NB4 (cell line): ENCODE measurements around the gene CSPG5.

Source experiments
- DNase-seq: peaks from one replicate; pipeline ENCODE4 v3.0.0; 2010; ENCODE audit warnings: low read depth
- H3K4me3 ChIP-seq: one replicate; pipeline ENCODE4 v1.5.1; 2011; ENCODE audit warnings: mild to moderate bottlenecking, low read depth, low read length, moderate library complexity
- MAX ChIP-seq: IDR thresholded peaks from 2 replicates; pipeline ENCODE4 v1.6.1; 2011; ENCODE audit warnings: low read depth, low read length
- MYC ChIP-seq: IDR thresholded peaks from 2 replicates; pipeline ENCODE4 v1.6.1; 2011; ENCODE audit warnings: low read depth, low read length
- POLR2A ChIP-seq: IDR thresholded peaks from 2 replicates; pipeline ENCODE4 v1.6.1; 2011; ENCODE audit warnings: mild to moderate bottlenecking; ENCODE audit not compliant: insufficient read length; ENCODE audit errors: extremely low read depth
- TF ChIP-seq, protein P1 (sequence below): IDR thresholded peaks from one replicate; pipeline ENCODE4 v1.5.1; 2012; ENCODE audit warnings: low read depth, low read length

Gene CSPG5

GRCh38 chr3:47605652-47606051, 27.0 kb upstream of the CSPG5 start:
- DNase-seq: no peak
- no peak overlapping the region for H3K4me3 ChIP-seq
- no peak for TF ChIP-seq MAX
- no peak for TF ChIP-seq MYC
- no peak for TF ChIP-seq POLR2A
- TF ChIP-seq, protein P1, sequence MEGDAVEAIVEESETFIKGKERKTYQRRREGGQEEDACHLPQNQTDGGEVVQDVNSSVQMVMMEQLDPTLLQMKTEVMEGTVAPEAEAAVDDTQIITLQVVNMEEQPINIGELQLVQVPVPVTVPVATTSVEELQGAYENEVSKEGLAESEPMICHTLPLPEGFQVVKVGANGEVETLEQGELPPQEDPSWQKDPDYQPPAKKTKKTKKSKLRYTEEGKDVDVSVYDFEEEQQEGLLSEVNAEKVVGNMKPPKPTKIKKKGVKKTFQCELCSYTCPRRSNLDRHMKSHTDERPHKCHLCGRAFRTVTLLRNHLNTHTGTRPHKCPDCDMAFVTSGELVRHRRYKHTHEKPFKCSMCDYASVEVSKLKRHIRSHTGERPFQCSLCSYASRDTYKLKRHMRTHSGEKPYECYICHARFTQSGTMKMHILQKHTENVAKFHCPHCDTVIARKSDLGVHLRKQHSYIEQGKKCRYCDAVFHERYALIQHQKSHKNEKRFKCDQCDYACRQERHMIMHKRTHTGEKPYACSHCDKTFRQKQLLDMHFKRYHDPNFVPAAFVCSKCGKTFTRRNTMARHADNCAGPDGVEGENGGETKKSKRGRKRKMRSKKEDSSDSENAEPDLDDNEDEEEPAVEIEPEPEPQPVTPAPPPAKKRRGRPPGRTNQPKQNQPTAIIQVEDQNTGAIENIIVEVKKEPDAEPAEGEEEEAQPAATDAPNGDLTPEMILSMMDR: no peak

DNA sequence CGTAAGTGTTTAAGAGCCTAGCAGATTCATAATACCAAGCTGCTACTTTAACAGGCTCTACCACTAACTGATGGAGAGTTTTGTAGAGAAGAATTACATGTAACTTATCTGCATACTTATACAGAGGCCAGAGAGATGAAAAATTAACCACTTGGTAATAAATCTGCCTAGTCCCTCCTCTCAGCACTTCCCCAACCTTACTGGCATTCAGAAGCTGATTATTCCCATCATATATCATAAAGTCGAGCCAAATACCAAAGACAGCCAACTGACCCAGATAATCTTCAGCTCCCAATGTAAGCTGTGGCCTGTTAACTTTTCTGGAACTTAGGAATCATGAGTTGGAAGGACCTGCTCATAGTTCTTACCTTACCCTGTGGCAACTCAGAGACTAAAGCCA, 25.5 kb upstream of the CSPG5 start:
- no peak overlapping the region for H3K4me3 ChIP-seq
- TF ChIP-seq MYC: no peak
- no peak for TF ChIP-seq MAX
- TF ChIP-seq, protein P1: no peak
- no peak for TF ChIP-seq POLR2A
- DNase-seq: no peak

DNA sequence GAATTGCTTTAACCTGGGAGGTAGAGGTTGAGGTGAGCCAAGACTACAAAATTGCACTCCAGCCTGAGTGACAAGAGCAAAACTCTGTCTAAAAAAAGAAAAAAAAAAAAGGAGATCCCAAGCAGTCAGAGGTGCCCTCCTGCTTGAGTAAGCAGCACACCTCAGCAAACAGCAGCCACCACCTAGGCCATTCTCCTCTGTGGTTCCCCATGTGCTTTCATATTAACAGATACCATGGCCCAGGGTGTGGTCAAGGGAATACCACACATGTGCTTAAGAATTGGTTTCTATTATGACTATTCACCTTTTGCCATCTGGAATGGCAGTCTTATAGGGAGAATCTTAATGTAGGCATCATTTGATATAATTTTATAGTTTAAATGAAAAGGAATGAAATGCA, 24.7 kb upstream of the CSPG5 start:
- no peak overlapping the region for H3K4me3 ChIP-seq
- TF ChIP-seq POLR2A (no peak), MAX (no peak), MYC (no peak)
- TF ChIP-seq, protein P1: no peak
- DNase-seq: no peak

DNA sequence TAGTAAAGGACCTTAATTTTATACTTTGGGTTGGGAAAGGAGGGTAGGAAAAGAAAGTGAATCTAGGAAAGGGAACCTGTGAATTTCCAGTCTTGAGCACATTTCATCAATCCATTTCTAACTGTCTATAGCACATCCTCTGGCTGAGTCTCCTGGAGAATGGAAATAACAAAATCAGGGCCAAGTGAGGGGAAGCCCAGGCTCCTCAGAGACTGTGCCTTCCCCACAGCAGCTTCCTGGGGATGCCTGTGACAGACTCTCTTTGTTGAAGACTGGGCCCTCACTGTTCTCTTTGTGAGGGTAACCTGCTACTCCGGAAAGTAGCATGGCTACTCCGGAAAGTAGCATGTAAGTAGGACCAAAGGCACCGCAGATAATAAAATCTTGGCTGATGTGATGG, 22.6 kb upstream of the CSPG5 start:
- TF ChIP-seq, protein P1: no peak
- TF ChIP-seq MAX (no peak), MYC (no peak), POLR2A (no peak)
- DNase-seq: no peak
- no peak overlapping the region for H3K4me3 ChIP-seq

GRCh38 chr3:47594792-47595191, 16.1 kb upstream of the CSPG5 start:
- TF ChIP-seq MYC (no peak), POLR2A (no peak), MAX (no peak)
- TF ChIP-seq, protein P1: no peak
- H3K4me3 ChIP-seq: no peak overlapping the region
- DNase-seq: no peak

DNA sequence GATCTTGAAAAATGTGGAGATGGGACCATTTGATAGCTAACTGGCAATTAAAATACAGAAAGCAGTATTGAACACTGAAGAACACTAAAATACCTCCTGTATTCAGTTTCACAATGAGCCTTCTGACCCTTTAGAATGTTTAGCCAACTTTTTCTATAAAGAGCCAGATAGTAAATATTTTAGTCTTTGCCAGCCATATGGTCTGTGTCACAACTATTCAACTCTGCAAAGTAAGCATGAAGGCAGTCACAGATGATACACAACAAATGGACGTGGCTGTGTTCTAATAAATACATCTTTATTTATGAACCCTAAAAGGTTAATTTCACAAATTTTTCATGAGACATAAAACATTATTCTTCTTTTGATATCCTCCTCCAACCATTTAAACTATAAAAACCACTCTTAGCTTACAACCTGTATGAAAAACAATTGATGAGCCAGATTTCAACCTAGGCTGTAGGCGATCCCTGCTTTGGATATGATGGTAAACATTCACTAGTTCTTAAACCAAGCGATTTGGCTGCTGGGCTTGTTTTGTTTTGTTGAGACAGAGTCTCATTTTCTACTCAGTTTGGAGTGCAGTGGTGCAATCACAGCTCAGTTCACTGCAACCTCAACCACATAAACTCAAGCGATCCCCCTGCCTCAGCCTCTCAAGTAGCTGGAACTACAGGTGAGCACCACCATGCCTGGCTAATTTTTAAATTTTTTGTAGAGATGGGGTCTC, 13.6 kb upstream of the CSPG5 start:
- no peak overlapping the region for H3K4me3 ChIP-seq

More for the DNA sequence above, 13.6 kb upstream of the CSPG5 start:
- TF ChIP-seq, protein P1: no peak
- TF ChIP-seq POLR2A (no peak), MAX (no peak), MYC (no peak)
- no peak for DNase-seq
